GM18508 (cell line): ENCODE data around the gene ZNF37A.
"Not testable (repeated sequence)": the region's sequence is repeated elsewhere in the genome, so short reads cannot be mapped to it uniquely, and the experiment has no call there.

Source experiments
- ATAC-seq: cut with Tn5 transposase; IDR thresholded peaks from one replicate; pipeline ENCODE4 v1.9.1; 2021; ENCODE audit warnings: moderate number of reproducible peaks; ENCODE audit not compliant: insufficient read depth, unreplicated experiment

Gene ZNF37A

DNA sequence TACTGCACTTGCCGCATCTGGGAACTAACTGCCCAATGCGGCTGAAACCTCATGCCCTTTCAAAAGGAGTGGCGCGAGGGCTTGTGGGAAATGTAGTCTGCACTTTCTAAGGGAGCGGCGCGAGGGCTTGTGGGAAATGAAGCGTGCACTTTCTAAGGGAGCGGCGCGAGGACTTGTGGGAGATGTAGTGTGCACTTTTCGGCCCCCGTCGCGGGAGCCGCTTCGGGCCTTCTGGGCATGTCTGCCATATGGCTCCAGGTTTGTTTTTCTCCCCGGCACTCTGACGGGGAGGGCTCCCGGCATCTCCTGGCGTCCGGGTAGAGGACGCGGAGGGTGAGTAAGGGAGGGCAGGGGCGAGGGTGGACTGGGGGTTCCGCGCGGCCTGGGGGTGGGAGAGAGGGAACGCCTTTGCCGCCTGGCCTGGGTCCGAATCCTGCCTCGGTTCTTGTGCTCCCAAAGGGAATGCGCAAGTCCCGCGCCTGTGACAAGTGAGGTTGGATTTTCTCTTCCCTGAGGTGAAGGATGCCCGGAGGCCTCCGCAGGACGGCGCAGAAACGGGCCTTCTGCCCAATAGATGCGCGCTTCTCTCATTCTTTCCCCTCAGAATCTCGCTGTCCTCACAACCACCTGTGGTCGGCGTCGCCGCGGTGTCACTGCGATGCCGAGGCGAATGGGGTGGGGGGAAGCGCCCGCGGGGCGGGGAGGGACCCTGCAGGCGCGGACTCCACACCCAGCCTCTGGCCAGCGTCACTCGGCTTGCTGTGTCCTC lies at the start of gene ZNF37A:
ZNF37A (plus strand) TSS at position 180 of the 769 bp plus-strand sequence. CDS start 2,281 bp downstream, outside the sequence.
- ATAC-seq, result peak; percentile 97

GRCh38 chr10:38045129-38045528 lies 49.0 kb upstream of the ZNF37A start:
- ATAC-seq, result no peak

GRCh38 chr10:38047666-38048065 lies 46.5 kb upstream of the ZNF37A start:
- no peak for ATAC-seq

GRCh38 chr10:38050212-38050611 lies 43.9 kb upstream of the ZNF37A start:
- no peak for ATAC-seq

DNA sequence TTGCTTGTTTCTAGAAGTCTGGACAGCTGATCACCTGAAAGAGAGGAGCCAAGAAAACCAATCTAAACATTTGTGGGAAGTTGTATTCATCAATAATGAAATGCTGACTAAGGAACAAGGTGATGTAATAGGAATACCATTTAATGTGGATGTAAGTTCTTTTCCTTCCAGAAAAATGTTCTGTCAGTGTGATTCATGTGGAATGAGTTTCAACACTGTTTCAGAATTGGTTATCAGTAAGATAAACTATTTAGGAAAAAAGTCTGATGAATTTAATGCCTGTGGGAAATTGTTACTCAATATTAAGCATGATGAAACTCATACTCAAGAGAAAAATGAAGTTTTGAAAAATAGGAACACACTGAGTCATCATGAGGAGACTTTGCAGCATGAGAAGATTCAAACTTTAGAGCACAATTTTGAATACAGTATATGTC lies 39.8 kb upstream of the ZNF37A start:
- no peak for ATAC-seq

- ATAC-seq, result not testable (repeated sequence)
These were observed 38.8 kb upstream of the ZNF37A start for GRCh38 chr10:38055274-38055894.

DNA sequence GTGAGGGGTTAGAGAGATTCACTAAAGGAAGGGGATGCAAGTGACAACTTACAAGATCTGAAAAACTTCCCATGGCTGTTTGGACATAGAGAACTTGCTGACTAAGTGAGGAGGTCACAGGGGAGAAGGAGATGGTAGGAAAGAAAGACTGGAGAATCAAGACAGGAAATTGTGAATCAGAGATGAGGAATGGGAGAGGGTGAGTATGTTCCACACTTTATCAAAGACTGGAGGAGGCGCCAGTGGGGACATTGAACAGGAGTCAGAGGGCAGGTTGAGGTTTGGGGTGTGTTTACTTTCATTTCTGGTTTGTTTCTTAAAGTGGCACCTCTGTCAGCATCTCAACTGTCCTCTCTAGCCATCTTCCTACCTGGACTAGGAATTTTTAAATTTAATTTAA lies 24.5 kb upstream of the ZNF37A start:
- ATAC-seq, result not testable (repeated sequence)

GRCh38 chr10:38070501-38070900 lies 23.6 kb upstream of the ZNF37A start:
- no peak for ATAC-seq

GRCh38 chr10:38072552-38072951 lies 21.6 kb upstream of the ZNF37A start:
- ATAC-seq, result no peak

DNA sequence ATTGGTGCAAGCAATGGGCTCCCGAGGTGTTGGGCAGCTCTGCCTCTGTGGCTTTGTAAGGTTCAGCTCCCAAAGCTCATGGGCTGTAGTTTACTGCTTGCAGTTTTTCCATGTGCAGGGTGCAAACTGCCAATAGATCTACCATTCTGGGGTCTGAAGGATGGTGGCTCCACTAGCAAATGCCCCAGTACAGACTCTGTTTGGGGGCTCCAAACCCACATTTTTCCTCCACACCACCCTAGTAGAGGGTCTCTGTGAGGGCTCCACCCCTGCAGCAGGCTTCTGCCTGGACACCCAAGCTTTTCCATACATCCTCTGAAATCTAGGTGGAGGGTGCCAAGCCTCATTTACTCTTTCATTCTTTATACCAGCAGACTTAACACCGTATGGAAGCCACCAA lies 17.4 kb upstream of the ZNF37A start:
- no peak for ATAC-seq

DNA sequence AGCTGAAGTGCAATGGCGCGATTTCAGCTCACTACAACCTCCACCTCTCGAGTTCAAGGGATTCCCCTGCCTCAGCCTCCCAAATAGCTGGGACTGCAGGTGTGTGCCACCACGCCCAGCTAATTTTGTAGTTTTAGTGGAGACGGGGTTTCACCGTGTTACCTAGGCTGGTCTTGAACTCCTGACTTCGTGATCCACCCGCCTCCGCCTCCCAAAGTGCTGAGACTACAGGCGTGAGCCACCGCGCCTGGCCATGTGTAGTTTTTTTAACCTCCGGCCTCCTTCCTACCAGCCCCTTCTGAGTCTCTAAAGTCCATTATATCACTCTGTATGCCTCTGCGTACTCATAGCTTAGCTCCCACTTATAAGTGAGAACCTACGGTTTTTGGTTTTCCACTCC lies 819 bp upstream of the ZNF37A start:
- not testable (repeated sequence) for ATAC-seq

DNA sequence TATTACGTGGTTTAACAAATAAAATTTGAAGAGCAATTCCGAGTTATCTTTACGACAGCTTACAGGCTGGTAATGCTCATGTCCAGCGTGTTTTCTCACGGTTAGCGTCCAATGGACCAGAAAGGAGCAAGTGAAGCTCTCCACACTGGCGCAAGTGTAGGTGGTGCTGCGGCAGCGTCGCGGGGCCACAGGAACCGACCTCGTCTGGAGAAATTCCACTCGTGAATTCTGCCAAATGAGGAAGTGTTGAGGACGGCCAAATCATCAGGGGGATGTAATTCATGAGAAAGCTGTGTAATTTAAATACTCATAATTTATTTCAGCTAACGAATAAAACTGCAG lies 350 bp upstream of the ZNF37A start:
- peak; percentile 19 for ATAC-seq

DNA sequence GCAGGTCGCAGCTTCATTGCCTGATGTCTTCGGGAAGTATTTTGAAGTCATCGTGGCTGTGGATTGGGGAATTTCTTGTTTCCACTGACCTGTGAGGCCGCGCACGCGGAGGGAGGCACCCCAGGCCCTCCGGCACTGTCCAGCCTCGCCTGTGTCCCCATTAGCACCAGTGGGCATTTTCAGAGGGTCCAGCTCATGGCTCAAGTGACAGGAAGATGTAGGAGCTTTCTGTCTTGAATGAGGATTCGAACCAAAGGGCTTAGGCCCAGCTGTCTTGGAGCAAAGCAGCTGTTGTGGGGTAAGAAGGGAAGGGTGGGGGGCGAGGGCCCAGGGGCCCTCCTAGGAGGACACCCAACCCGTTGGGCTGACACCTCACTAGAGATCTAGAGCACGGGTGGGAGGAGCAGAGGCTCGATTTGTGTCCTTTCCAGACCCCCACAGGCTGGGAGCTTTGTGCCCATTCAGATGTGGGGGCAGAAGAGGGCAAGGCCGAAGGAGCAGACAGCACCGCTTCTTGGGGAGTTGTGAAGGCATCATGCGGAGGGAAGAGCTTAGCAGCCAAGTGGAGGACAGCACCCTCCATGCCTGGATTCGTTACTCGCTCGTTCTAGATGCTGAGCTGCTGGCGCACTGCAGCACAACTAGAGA lies 914 bp downstream of the ZNF37A start:
- ATAC-seq, result no peak

- ATAC-seq, result no peak
These were observed 8.7 kb downstream of the ZNF37A start for GRCh38 chr10:38102880-38103279.

DNA sequence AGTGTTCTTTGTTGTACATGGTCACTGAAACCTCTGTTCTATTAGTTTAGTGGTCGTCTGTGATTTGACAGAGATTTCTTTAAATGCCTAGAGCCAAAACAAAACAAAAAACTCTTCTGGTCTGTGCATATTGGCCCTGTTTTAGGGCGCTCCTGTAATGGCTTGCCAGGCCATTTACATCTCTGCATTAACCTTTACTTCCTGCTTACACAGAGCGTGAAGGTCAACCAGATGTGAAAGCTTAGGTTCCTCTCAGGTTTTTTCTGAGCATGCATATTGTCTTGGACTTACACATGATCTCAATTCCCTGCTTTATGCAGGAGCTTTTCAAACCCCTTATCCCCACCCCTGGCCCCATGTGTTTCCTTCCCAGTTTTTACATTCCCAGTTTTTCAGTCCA lies 9.6 kb downstream of the ZNF37A start:
- no peak for ATAC-seq

GRCh38 chr10:38112159-38112558 lies 18.0 kb downstream of the ZNF37A start:
- ATAC-seq, result no peak

- ATAC-seq, result no peak
These were observed 24.1 kb downstream of the ZNF37A start for GRCh38 chr10:38118072-38118807.

GRCh38 chr10:38119038-38119437 lies 24.9 kb downstream of the ZNF37A start:
- no peak for ATAC-seq

DNA sequence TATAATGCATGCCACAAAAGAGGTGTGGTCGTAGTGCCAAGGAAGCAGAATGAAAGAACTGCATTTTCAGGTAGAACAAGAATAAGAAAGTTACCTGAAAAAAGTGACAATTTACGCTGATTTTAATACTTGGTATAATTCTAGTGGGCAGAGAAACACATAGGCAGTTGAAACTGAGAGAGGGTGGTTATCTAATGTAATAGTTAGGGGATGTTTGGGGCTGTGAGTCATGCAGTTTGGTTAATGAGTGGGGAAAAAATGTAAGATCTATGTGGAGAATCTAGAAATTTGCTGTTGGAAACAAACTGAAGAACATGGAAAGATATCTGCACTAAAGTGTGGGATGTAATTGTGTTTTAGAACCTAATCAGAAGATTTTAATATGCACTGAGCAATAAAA lies 33.7 kb downstream of the ZNF37A start:
- no peak for ATAC-seq

GRCh38 chr10:38143587-38143986 lies 49.5 kb downstream of the ZNF37A start:
- ATAC-seq, result no peak
